Measurements from ENCODE around the gene DPH3. TPM values are rescaled to one million over a fixed set of nuclear protein-coding genes. Genes with fewer than 3 reads are reported as not detected.
A peak's percentile ranks its signal among the peaks of the same experiment; 100 is the strongest.

DPH3 gene
- total RNA-seq, 2 donors from 2014 or later: 19.6 to 22.7 TPM

DNA sequence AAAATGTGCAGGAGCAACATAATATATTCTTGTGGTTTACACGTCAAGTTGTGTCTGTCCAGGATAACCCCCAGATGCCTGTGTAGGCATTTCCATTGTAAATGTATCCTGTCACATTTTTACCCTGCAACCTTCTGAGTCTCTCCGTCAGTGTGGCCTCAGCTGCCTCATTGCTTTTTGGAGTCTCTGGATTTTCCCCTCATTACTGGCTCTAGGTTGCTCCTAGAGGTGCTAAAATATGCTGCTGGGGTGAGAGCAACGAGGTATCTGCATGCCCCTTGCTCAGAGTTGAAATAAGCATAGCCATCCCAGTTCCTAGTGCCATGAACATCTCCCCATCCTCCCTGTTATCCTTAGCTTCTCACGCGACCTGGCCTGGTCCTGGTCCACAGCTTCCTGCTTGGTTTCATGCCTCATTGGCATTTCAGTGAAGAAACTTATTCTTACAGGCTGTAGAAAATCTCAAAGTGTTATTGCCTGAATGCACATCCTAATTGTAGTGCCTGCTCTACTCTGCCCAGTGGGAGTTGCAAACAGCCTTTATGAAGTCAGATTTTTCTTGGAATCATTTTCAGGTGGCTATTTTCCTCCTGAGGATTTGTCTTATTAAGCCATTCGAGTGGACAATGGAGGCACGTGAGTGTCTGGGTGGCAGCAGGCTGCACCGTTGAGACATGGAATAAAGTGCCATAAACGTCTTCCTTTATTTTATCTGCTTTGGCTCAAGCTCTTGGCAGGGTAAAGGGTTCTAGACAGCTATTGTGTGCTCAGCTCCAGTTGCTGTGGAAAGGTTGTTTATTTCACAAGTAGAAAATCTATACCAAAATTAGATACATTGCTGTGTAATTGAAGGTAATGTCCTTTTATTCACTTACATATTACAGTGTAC is 33.5 kb upstream of the DPH3 start:
- intact Hi-C loops (cut with DNase I, micrococcal nuclease): no loop called here
- ATAC-seq (no peak), DNase-seq (no peak)

DNA sequence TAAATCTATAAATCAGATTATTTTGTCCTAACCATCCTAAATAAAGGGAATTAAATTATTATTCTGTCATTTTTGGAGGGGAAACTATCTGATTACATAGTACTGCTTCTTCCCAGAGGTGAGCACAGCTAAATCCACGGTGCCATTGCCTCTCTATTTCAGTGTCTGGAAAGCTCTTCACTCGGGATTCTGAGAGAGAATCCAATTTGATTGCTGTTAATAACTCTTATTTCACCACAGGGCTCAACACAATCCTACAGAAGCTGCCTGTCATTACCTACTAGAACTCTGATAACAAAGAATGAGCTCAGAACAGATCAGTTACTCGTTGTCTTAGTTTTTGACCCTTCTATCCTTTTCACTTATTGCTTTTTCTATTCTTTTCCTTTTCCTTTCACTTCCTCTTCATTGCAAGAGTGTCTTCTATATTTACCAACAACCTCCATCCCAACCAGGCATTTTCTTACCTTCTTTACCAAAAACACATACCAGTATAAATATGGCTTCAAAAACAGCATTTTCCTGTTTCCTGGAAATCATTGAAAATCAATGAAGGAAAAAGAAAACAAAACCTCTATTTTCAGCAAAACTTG is 30.7 kb upstream of the DPH3 start:
- ATAC-seq (no peak), DNase-seq (no peak)
- intact Hi-C loops (cut with DNase I, micrococcal nuclease): no loop called here

- DNase-seq (no peak), ATAC-seq (no peak)
- intact Hi-C loops (cut with DNase I, micrococcal nuclease): loop anchor here in 1 of 2 donors (5.0 kb wide), 1 partner anchor 257 kb away; no protein-coding TSS in a partner anchor
Observed at GRCh38 chr3:16294844-16295243, 30.1 kb upstream of the DPH3 start.

GRCh38 chr3:16290827-16291196 is 26.1 kb upstream of the DPH3 start:
- no peak for DNase-seq
- intact Hi-C loops (cut with DNase I, micrococcal nuclease): loop anchor here in 1 of 2 donors (5.0 kb wide), 1 partner anchor 261 kb away; no protein-coding TSS in a partner anchor
- no peak for ATAC-seq

- ATAC-seq: peak; percentile 56
- DNase-seq: peak in 1 of 2 donors; percentile 53
- intact Hi-C loops (cut with DNase I, micrococcal nuclease): loop anchor here in 1 of 2 donors (5.0 kb wide), 1 partner anchor 262 kb away; no protein-coding TSS in a partner anchor
Observed at GRCh38 chr3:16290007-16290826, 25.5 kb upstream of the DPH3 start.

GRCh38 chr3:16289144-16289889 is 24.6 kb upstream of the DPH3 start:
- DNase-seq: no peak
- intact Hi-C loops (cut with DNase I, micrococcal nuclease): loop anchor here in 1 of 2 donors (10.0 kb wide), 1 partner anchor 265 kb away; no protein-coding TSS in a partner anchor
- ATAC-seq: no peak

GRCh38 chr3:16288664-16289063 is 23.9 kb upstream of the DPH3 start:
- intact Hi-C loops (cut with DNase I, micrococcal nuclease): loop anchor here in 1 of 2 donors (10.0 kb wide), 1 partner anchor 266 kb away; no protein-coding TSS in a partner anchor
- ATAC-seq (no peak), DNase-seq (no peak)

DNA sequence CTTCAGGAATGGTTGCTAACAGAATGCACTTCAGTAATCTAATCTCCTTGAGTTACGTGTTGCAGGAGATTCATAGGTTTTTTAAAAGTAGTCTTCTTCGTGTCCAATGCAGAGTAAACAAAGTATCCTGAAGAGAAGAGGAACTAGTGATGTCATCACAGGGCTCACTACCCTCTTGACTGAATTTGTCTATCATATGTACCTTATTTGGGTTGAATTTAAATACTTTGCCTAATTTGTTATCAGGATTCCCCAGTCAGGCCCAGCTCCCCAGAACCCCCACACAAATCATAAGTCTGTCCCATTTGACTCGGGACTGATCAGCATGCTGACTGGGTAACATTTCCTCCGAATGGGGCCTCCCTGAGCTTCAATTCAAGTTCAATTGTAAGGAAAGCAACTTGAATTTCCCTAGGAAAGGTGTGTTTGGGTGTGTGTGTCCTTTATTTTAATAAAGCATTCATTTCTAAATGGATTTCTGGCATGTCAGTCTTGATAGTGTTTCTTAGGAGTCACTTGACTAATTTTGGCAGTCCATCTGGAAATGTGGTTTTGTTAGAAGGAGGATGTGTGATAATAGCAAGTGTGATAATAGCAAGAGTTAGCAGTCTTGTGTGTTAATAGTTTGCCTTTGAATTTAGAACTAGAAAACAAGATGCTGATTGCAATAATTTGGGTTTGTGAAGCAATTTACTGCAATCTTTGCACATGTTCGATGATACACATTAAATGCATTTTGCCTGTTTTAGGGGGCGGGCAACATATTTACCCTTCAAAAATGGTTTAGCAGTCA is 22.2 kb upstream of the DPH3 start:
- intact Hi-C loops (cut with DNase I, micrococcal nuclease): loop anchor here in 1 of 2 donors (10.0 kb wide), 1 partner anchor 268 kb away; no protein-coding TSS in a partner anchor
- no peak for ATAC-seq

DNA sequence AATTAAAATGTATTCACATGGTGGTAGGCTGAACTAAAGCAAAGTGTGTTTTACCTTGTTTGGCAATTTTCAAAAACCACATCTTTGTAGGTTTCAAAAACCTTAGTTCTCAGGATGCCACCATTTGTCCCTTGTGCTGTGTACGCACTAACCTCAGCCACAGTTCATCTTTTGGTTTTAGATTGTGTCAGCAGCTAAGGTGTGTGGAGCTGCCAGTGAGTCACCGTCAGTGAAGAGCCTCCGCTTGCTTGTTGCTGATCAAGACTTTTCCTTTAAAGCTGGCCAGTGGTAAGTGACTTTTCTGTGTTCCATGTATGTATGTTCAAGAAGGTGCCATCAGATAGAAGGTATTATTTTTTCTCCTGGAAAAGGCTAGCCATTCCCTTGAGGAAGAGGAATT is 21.4 kb upstream of the DPH3 start:
- no peak for DNase-seq
- ATAC-seq: no peak
- intact Hi-C loops (cut with DNase I, micrococcal nuclease): loop anchor here in 1 of 2 donors (10.0 kb wide), 1 partner anchor 269 kb away; no protein-coding TSS in a partner anchor

More for the DNA sequence above, 22.2 kb upstream of the DPH3 start:
- no peak for DNase-seq

- DNase-seq (no peak), ATAC-seq (no peak)
- intact Hi-C loops (cut with DNase I, micrococcal nuclease): loop anchor here in 1 of 2 donors (10.0 kb wide), 1 partner anchor 270 kb away; no protein-coding TSS in a partner anchor
Observed at GRCh38 chr3:16284633-16285032, 19.9 kb upstream of the DPH3 start.

GRCh38 chr3:16280671-16281070 is 15.9 kb upstream of the DPH3 start:
- ATAC-seq (no peak), DNase-seq (no peak)
- intact Hi-C loops (cut with DNase I, micrococcal nuclease): loop anchor here in 1 of 2 donors (10.0 kb wide), 1 partner anchor 274 kb away; no protein-coding TSS in a partner anchor

DNA sequence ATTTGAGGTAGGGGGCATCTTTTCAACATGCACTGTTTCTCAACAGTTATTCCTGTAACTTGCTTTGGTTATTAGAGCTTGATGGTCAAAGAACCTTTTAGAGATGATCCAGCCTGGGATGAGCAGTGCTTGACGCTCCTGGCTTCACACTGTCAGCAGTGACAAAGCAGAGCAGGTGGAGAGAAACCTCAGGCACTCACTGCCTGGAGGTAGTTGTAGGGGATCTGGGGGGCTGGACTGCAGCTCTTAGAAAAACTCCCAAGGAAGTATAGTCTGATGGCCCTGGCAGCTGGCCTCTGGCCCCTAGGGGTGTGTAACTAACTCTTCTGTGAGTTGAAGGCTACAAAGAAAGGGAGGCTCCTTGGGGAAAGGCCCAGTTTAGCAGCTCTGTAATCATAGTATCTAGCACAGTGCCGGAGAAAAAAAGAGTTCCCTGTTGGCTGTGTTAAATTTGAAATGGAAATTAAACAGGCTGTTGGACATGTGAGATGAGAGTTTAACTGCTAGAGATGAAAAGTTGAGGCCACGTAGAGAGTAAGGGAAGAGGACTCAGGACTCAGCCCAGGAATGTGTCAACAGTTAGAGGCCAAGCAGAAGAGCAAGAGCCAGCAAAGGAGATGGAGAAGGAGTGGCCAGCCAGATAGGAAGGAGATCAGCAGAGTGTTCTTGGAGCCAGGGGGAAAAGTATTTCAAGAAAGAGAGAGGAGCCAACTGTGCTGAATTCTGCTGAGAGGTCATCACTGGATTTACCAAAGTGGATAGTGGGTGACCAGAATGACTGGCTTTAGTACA is 14.5 kb upstream of the DPH3 start:
- intact Hi-C loops (cut with DNase I, micrococcal nuclease): no loop called here
- no peak for DNase-seq
- no peak for ATAC-seq

- intact Hi-C loops (cut with DNase I, micrococcal nuclease): no loop called here
- DNase-seq (no peak), ATAC-seq (no peak)
Observed at GRCh38 chr3:16277471-16277870, 12.7 kb upstream of the DPH3 start.

DNA sequence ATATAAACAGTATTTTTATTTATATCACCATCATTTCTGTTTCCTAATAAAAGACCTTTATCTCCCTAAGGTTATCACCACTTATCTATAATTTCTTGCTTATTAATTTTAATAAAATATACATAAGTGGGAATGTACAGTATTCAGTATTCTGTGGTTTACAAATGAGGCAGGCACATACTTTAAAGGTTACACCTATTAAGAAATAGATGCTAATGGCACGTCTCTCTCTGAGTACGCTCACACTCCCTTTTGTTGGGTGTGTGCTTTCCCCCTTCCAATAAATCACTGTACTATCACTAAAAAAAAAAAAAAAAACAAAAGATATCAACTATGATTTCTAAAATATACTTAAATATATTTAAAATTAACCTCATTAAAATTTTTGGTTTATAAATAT is 9.1 kb upstream of the DPH3 start:
- intact Hi-C loops (cut with DNase I, micrococcal nuclease): no loop called here
- DNase-seq: no peak
- no peak for ATAC-seq

DNA sequence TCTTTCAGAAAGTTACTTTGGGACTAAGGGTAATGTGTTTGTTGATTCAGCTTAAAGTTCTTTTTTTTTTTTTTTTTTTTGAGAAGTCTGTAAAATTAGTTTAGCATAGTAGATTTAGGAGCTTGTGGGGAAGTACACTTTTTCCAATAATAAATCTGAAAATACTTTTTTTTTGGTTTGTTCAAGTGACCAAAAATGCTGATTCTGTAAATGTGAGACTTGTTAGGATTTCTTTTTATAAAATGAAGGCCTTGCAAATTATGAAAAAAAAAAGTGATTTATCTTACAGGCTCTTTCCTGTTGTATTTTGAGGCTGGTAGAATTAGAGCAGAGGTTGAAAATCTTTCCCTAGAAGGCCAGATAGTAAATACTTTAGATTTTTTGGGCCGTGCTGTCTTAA is 7.8 kb upstream of the DPH3 start:
- DNase-seq (no peak), ATAC-seq (no peak)
- intact Hi-C loops (cut with DNase I, micrococcal nuclease): no loop called here

- no peak for DNase-seq
- intact Hi-C loops (cut with DNase I, micrococcal nuclease): no loop called here
- ATAC-seq: no peak
Observed at GRCh38 chr3:16270855-16271254, 6.1 kb upstream of the DPH3 start.

GRCh38 chr3:16266714-16267113 is 2.0 kb upstream of the DPH3 start:
- intact Hi-C loops (cut with DNase I, micrococcal nuclease): no loop called here
- ATAC-seq (no peak), DNase-seq (no peak)
